Heart left ventricle (tissue), 13 donors: ENCODE results near the gene SELE.

Experiments used
- CTCF ChIP-seq, 12 donors: fragments of 200-600 bp; sonication (generic) in 4 of 12; IDR thresholded peaks; one replicate each; pipeline versions ENCODE4 v1.5.0 to v1.8.0; 2018 to 2022; ENCODE audit warnings: antibody characterized with exemption in 12 of 12, mild to moderate bottlenecking in 5 of 12
- POLR2A ChIP-seq, 2 donors: fragments of 450-650 bp; IDR thresholded peaks; one replicate each; pipeline ENCODE4 v1.6.1; 2017; ENCODE audit warnings: antibody characterized with exemption in 2 of 2, mild to moderate bottlenecking in 2 of 2, moderate library complexity in 2 of 2
- donor health status: ischemic (EF 13 %, LVEDD 7.1; RV severe dilation, severe dysfunction).
- donor health status: DM: no; HTN: yes; CAD: no.
- donor health status: DM: no; HTN: no; CAD: no.
- donor health status: ischemic (EF 25% LVEDD 6.9; RV normal size, moderate dysfunction).
- donor health status: ischemic (EF 25% LVEDD 5.7; RV mildly dilated, moderate dysfunction).
- donor health status: ischemic (EF 35%, LVEDD 5.7; RV mildly dilated, moderate dysfunction).
- donor health status: nonischemic (EF 11% LVEDD 7.7; RV severe dilation, severe dysfunction).
- donor health status: DM: yes; HTN: yes; CAD: no.
- donor health status: PGD.
- donor health status: ischemic (EF 29% LVEDD 5.4; RV normal size, mild dysfunction).
- donor health status: nonischemic (EF 23%, LVEDD 6.1; RV moderate dilation, normal function).

DNA sequence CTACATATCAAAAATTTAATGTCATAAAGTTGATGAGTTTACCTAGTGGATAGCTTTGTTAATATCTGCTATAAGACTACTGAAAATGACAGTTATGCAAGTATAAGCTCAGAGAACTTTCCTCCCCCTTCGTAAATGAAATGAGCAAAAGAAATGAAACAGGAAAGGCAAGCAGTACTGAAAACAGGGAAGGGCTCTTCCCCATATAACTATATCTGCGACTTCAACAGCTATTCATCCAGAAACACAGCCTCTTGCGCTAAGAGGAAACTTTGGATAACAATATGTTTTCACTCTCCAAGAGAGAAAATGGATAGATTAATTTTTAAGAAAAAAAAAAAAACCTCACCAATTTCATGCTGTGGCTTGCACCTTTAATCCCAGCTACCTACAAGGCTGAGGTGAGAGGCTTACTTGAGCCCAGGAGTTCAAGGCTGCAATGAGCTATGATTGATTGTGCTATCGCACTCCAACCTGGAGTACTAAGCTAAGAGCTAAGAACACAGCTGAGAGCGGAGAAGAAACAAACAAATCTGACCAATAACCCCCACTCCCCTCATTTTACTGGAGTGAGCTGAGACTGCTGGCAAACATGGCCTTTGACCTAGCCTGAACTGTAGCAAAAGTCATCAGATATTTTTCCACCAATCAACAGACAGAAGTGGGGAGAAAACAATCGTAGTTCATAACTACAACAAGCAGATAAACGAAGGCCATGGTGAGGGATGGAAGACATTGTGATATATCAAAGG is 31.9 kb upstream of the SELE start:
- TF ChIP-seq POLR2A (IDR thresholded peaks at IDR 0.05), result no peak
- TF ChIP-seq CTCF (IDR thresholded peaks at IDR 0.05), result no peak
